A673 (cell line): ENCODE measurements around the gene GCSH. TPM values are rescaled to one million over a fixed set of nuclear protein-coding genes. Genes with fewer than 3 reads are reported as not detected.

ENCODE experiments used
- BruUV-seq: library from RNA; stranded (reverse); fragments of 400-500 nt; replicated peaks from 2 replicates; lab custom pipeline; 2021; lab: Mats Ljungman, UMichigan
- CTCF ChIA-PET: fragments of 300-600 bp; sonication (Branson Sonifier 250); formaldehyde crosslinking; loops from one replicate; lab custom pipeline; 2022; ENCODE audit warnings: antibody characterized with exemption; lab: Charles Lee
- POLR2A ChIA-PET: fragments of 300-600 bp; sonication (Branson Sonifier 250); formaldehyde crosslinking; loops from one replicate; lab custom pipeline; 2022; ENCODE audit warnings: antibody characterized with exemption; ENCODE audit not compliant: low non-redundant PET; lab: Charles Lee
- DNase-seq: peaks from one replicate; pipeline ENCODE4 v3.0.0-alpha.2; 2015; ENCODE audit warnings: low spot score
- H3K27ac ChIP-seq: fragments of 200-600 bp; sonication (generic); 2 replicates; pipeline ENCODE4 v1.5.1; 2016; ENCODE audit warnings: mixed run types, low read depth, mild to moderate bottlenecking, mixed read lengths, antibody characterized with exemption, low read length; ENCODE audit not compliant: poor library complexity, severe bottlenecking
- H3K27me3 ChIP-seq: fragments of 200-600 bp; sonication (generic); replicated peaks from 2 replicates; pipeline ENCODE4 v1.6.1; 2017; ENCODE audit warnings: mixed run types, low read depth, mild to moderate bottlenecking, mixed read lengths, antibody characterized with exemption, low read length; ENCODE audit not compliant: insufficient read depth, poor library complexity
- H3K36me3 ChIP-seq: fragments of 200-600 bp; sonication (generic); 2 replicates; pipeline ENCODE4 v1.6.1; 2016; ENCODE audit warnings: mixed run types, mild to moderate bottlenecking, mixed read lengths, antibody characterized with exemption, low read length; ENCODE audit not compliant: insufficient read depth, poor library complexity, severe bottlenecking
- H3K4me1 ChIP-seq: fragments of 200-600 bp; sonication (generic); 2 replicates; pipeline ENCODE4 v1.6.1; 2017; ENCODE audit warnings: mixed run types, mild to moderate bottlenecking, mixed read lengths, antibody characterized with exemption, low read length; ENCODE audit not compliant: insufficient read depth, poor library complexity, severe bottlenecking
- H3K4me3 ChIP-seq: fragments of 200-600 bp; sonication (generic); 2 replicates; pipeline ENCODE4 v1.5.1; 2016; ENCODE audit warnings: low read depth, mixed run types, mild to moderate bottlenecking, mixed read lengths, low read length; ENCODE audit not compliant: poor library complexity, severe bottlenecking
- H3K9me3 ChIP-seq: fragments of 200-600 bp; sonication (generic); 2 replicates; pipeline ENCODE4 v1.6.1; 2016; ENCODE audit warnings: mixed run types, low read depth, mild to moderate bottlenecking, mixed read lengths, antibody characterized with exemption, low read length; ENCODE audit not compliant: poor library complexity, severe bottlenecking
- CTCF ChIP-seq: fragments of 300-800, 200-600 bp; sonication (generic); conservative IDR thresholded peaks from 2 replicates; pipeline ENCODE4 v1.5.1; 2017; ENCODE audit warnings: low read depth, mild to moderate bottlenecking, antibody characterized with exemption, low read length, moderate library complexity, mixed read lengths
- EZH2 ChIP-seq: fragments of 200-600 bp; sonication (generic); IDR thresholded peaks from 2 replicates; pipeline ENCODE4 v1.6.1; 2017; ENCODE audit warnings: borderline replicate concordance, low read depth, mild to moderate bottlenecking, mixed read lengths, antibody characterized with exemption, low read length; ENCODE audit not compliant: poor library complexity, severe bottlenecking
- intact Hi-C: fragments of 100-400 bp; cut with micrococcal nuclease; formaldehyde crosslinking; loops from one replicate; pipeline ENCODE4 v1.10.0; 2022; ENCODE audit not compliant: unreplicated experiment
- total RNA-seq: library from RNA; stranded (reverse); gene quantifications from 2 replicates; pipeline ENCODE4 v1.2.3, GENCODE V29; 2021

The GCSH gene
- total RNA-seq, 1 experiment from 2014 or later: 65.8 TPM

DNA sequence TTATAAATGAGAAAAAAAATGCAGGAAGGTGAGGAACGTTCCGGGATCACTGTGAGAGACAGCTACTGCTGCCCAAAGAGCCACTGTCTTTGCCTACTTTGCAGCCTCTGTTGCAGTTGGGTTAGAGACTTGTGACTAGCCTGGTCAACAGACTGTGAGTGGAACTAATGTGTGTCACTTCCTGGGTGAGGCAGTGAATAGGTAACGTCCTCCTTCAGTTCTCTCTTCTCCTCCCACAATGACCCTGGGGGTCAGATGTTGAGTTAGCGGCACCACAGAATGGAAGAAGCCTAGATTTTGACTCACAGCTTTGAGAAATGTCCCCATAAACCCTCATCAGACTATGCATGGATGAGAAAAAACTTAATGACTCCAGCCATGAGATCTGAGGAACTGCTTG lies 24.4 kb downstream of the GCSH start:
- ChIA-PET CTCF (no interaction called here), POLR2A (no interaction called here)
- H3K36me3 ChIP-seq: no peaks in the 10 kb centered on the region
- no peak for DNase-seq
- no peak overlapping the region for H3K4me3 ChIP-seq
- H3K9me3 ChIP-seq: no peaks in the 10 kb centered on the region
- BruUV-seq: no TSS peak
- H3K27ac ChIP-seq: no peak overlapping the region
- no peak for TF ChIP-seq EZH2
- no peak for TF ChIP-seq CTCF
- no peaks in the 10 kb centered on the region for H3K4me1 ChIP-seq
- no peaks in the 10 kb centered on the region for H3K27me3 ChIP-seq
- intact Hi-C loops: no loop called here

DNA sequence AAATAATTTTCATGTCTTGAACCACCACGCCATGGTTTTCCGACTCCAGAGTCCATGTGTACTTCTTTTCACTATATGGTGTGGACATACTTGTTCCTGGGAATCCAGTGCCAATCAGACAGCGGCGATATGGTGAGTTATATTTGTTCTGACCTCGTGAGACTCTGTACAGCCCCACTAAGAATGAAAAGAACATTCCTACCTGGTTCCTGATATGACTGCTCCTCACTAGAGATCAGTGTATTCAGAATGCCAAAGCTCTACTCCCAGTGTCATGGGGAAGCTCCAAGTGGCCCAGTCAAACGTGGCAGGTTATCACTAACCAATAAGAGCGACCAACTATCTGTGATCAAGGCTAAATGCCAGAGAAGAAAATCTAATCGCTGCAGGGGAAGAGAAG lies 25.2 kb downstream of the GCSH start:
- ChIA-PET CTCF (no interaction called here), POLR2A (no interaction called here)
- Histone ChIP-seq H3K9me3 (no peaks in the 10 kb centered on the region), H3K4me1 (no peaks in the 10 kb centered on the region), H3K27ac (no peak overlapping the region), H3K4me3 (no peak overlapping the region), H3K36me3 (no peaks in the 10 kb centered on the region), H3K27me3 (no peaks in the 10 kb centered on the region)
- no TSS peak for BruUV-seq
- TF ChIP-seq EZH2 (no peak), CTCF (no peak)
- intact Hi-C loops: no loop called here
- no peak for DNase-seq

- no peaks in the 10 kb centered on the region for H3K4me1 ChIP-seq
- ChIA-PET POLR2A (no interaction called here), CTCF (no interaction called here)
- no peak overlapping the region for H3K4me3 ChIP-seq
- H3K36me3 ChIP-seq: no peaks in the 10 kb centered on the region
- no peak for TF ChIP-seq CTCF
- TF ChIP-seq EZH2: no peak
- no TSS peak for BruUV-seq
- H3K27ac ChIP-seq: no peak overlapping the region
- no peaks in the 10 kb centered on the region for H3K27me3 ChIP-seq
- no peaks in the 10 kb centered on the region for H3K9me3 ChIP-seq
- no peak for DNase-seq
- intact Hi-C loops: no loop called here
Measured at GRCh38 chr16:81069063-81069462, 27.1 kb downstream of the GCSH start.
